ENCODE measurements around the gene ZSWIM4. TPM values are rescaled to one million over a fixed set of nuclear protein-coding genes. Genes with fewer than 3 reads are reported as not detected.

Gene ZSWIM4
- total and polyA plus RNA-seq, 10 of the 15 experiments (the other 5 are each of a cell fraction or from before 2014, with no cell fraction given) = 0.73 to 11.1 (median 1.8) TPM; not detected in 2

DNA sequence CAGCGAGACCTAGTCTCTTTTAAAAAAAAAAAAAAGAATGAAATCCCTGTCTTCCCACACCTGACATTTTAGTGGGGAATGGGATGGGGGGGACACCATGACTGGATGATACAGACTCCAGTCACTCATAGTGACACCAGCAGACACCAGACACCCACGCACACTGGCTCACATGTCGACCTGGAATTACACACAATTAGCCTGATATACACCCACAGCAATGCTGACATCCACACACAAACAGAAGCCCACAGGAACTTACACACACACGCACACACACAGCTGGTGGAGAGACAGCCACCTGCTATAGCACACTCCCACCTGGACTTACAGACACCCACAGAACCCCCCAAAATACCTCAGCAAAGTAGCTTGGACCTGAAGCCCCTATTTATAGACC lies 73.4 kb downstream of the ZSWIM4 start (continued):
- no peak for TF ChIP-seq CUX1 (IDR thresholded peaks at IDR 0.05; ENCODE audit: insufficient replicate concordance, low read depth, low read length)
- peak; percentile 53 for TF ChIP-seq PBX3 (IDR thresholded peaks at IDR 0.05; ENCODE audit: insufficient replicate concordance, low read depth, low read length)
- TF ChIP-seq ATF7 (IDR thresholded peaks at IDR 0.05; ENCODE audit: low read depth) = no peak
- TF ChIP-seq, protein P1, sequence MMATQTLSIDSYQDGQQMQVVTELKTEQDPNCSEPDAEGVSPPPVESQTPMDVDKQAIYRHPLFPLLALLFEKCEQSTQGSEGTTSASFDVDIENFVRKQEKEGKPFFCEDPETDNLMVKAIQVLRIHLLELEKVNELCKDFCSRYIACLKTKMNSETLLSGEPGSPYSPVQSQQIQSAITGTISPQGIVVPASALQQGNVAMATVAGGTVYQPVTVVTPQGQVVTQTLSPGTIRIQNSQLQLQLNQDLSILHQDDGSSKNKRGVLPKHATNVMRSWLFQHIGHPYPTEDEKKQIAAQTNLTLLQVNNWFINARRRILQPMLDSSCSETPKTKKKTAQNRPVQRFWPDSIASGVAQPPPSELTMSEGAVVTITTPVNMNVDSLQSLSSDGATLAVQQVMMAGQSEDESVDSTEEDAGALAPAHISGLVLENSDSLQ (IDR thresholded peaks at IDR 0.05) = peak; percentile 40; the same call in 1 of the 2 replicates
- no peak for TF ChIP-seq STAT3 (IDR thresholded peaks at IDR 0.05; ENCODE audit: low read depth, low read length)
- no peak for TF ChIP-seq YBX1 (IDR thresholded peaks at IDR 0.05)
- peak in 1 of 2 experiments; percentile 40; a peak in 1 of 3 replicates for TF ChIP-seq EGR1 (IDR thresholded peaks at IDR 0.05; ENCODE audit: borderline replicate concordance in 1 of 2, low read depth in 2 of 2, low read length in 2 of 2)

All from GM12878 (cell line).